GM18907 (cell line): Measurements from ENCODE around the gene POU5F1.

Source experiments
- ATAC-seq: cut with Tn5 transposase; IDR thresholded peaks from one replicate; pipeline ENCODE4 v1.9.1; 2021; ENCODE audit warnings: mild to moderate bottlenecking, moderate library complexity; ENCODE audit not compliant: unreplicated experiment

The POU5F1 gene

DNA sequence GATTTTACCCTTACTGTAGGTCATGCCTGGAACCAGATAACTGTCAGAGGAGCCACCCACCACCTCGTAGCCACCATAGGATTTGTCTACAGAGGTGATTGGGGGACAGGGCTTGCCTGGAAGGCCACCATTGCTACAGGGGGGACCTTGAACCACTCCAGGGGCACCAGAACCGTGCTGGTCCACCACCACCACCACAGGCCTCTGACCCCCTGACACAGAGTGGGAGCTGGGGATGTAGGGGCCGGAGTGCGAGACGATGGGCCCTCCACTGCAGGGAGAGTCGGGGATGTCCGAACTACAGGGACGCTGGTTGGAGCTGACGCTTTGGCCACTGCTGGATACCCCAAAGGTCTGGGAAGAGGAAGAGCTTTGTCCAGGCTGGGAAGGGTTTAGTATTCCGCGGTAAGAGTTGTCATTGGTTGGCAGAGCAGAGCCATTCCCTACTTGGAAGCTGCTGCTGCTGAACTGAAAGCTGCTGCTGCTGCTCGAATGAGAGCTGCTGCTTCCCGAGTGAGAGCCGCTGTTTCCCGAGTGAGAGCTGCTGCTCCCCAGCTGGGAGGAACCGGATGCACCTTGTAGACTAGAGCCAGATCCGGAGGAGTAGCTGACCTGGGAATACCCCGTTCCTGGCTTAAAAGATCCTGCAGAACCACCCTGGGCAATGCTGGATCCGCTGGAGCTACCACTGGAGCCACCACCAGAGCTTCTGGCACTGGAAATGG is 53.7 kb downstream of the POU5F1 start:
- ATAC-seq, result no peak

DNA sequence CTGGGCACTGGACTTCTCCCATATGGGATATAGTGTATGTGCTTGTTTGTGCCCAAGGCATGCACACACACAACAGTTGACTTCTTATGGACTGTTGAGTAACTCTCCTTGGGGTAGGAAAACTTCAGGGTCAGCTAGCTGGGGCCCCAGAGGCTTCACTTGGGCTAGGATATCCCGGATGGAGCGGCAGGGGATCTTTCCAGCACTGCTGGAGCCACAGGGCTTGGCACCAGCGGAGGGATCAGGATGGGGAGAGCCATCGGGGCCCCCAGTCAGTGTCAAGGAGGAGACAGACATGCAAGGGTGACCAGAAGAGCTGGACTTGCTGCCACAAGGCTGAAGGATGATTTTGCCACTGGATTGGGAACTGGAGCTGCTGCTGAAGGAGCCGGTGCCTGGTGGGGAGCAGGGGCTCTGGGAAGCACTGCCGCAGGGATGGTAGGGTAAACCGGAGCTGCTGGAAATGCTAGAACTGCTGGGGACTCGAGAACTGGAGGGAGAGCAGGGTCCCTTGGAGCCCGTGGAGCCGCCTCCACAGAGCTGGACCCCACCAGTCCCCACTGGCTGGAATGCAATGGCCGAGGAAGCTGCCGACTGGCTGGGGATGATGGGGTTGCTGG is 54.4 kb downstream of the POU5F1 start:
- no peak for ATAC-seq

DNA sequence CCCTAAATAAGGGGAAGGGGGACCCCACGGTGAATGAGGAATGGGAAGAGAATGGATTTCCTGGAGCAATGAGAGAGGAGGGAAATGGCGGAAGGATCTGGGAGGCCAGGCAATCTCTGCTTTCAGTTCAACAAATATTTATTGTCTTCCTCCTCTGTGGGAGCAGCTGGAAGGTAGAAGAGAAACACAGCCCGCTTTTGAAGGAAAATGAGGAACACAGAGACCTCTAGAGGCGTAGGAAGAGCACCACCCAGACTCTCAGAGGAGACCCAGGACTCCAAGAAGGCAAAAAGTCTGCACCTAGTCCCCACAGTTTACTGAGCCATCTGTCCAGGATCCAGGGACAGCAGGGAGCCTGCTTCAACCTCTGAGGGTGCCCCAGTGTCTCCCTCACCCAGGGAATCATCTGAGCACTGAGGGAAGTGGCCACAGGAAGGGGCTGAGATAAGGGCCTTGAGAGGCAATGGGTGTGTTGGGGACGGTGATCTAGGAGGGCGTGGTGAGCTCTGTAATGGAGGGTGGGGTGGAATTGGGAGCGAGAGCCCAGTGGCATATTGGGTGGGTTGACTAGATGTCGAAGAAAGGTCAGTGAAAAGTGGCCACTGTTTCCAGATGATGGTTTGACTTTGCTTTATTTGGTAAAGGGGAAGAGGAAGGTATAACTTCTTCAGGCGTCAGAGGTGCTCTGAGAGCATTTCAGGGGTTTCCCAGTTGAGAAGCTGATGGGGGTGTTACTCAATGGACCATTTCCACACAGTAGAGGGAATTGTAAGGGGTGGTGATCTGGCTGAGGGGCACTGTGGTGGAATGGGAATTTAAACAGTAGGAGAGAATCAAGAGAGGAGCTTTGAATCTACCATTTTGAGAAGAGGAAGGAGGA is 55.3 kb downstream of the POU5F1 start:
- ATAC-seq, result no peak

DNA sequence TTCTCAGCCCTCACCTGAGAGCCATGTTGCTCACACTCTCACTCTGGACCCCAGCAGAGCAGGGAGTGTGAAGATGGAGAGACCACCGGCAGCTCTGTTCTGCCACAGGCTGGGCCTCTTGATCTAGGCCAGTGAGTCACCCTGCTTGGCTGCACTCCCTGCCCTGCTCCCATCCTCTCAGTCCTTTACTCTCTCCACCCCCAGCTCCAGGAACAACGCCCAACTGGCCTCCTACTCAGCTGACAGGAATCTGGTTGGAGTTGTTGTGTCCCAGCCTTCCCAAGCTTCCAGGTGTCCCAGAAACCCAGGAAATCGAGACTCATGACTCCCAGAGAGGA is 56.0 kb downstream of the POU5F1 start, which contains the start of gene PSORS1C1:
TSS of gene PSORS1C1 (plus strand) at position 260 of the 338 bp plus-strand sequence. CDS start 14,833 bp downstream, outside the sequence.
- ATAC-seq, result no peak
